RWPE1 (cell line): Measurements from ENCODE around the gene ZSWIM5.
"Not testable (repeated sequence)": the region's sequence is repeated elsewhere in the genome, so short reads cannot be mapped to it uniquely, and the experiment has no call there.

Experiments used
- CTCF ChIA-PET: fragments of 350-600 bp; sonication (Branson Sonifier 250); formaldehyde crosslinking; extraction: SDS; loops from one replicate; lab custom pipeline; 2021; lab: Yijun Ruan, JAX
- POLR2A ChIA-PET: fragments of 400-600 bp; formaldehyde crosslinking; extraction: SDS; loops from one replicate; lab custom pipeline; 2020; ENCODE audit warnings: antibody characterized with exemption; ENCODE audit not compliant: low non-redundant PET; lab: Yijun Ruan, JAX
- DNase-seq: peaks from one replicate; pipeline ENCODE4 v3.0.0; 2012; ENCODE audit warnings: low spot score
- H3K27ac ChIP-seq: fragments of 450-650 bp; 2 replicates; pipeline ENCODE4 v1.5.1; 2017
- TF ChIP-seq, protein P1 (sequence below): fragments of 450-650 bp; conservative IDR thresholded peaks from 2 replicates; pipeline ENCODE4 v1.5.1; 2017; ENCODE audit warnings: low read depth, mild to moderate bottlenecking

The ZSWIM5 gene

DNA sequence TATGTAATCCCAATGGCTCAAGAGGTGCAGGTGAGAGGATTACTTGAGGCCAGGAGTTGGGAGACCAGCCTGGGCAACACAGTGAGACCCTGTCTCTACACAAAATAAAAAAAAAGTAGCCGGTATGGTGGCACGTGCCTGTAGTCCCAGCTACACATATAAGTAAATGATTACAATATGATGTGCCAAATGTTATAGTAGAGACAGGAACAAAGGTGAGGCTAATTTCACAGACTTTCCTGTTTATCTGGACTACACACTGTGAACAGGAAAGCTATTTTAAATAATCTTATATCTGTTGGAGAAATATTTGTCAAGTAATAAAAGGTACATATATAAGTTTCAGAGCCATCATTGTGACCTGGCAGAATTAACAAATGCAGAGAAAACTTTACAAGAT, 116.7 kb downstream of the ZSWIM5 start:
- ChIA-PET POLR2A (no interaction called here), CTCF (interaction anchor here (0.6 kb wide), 1 partner anchor 1187 kb away, joined by 3 read pairs; no protein-coding TSS in a partner anchor)
- TF ChIP-seq, protein P1, sequence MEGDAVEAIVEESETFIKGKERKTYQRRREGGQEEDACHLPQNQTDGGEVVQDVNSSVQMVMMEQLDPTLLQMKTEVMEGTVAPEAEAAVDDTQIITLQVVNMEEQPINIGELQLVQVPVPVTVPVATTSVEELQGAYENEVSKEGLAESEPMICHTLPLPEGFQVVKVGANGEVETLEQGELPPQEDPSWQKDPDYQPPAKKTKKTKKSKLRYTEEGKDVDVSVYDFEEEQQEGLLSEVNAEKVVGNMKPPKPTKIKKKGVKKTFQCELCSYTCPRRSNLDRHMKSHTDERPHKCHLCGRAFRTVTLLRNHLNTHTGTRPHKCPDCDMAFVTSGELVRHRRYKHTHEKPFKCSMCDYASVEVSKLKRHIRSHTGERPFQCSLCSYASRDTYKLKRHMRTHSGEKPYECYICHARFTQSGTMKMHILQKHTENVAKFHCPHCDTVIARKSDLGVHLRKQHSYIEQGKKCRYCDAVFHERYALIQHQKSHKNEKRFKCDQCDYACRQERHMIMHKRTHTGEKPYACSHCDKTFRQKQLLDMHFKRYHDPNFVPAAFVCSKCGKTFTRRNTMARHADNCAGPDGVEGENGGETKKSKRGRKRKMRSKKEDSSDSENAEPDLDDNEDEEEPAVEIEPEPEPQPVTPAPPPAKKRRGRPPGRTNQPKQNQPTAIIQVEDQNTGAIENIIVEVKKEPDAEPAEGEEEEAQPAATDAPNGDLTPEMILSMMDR, result no peak
- no peak for DNase-seq
- no peak overlapping the region for H3K27ac ChIP-seq

DNA sequence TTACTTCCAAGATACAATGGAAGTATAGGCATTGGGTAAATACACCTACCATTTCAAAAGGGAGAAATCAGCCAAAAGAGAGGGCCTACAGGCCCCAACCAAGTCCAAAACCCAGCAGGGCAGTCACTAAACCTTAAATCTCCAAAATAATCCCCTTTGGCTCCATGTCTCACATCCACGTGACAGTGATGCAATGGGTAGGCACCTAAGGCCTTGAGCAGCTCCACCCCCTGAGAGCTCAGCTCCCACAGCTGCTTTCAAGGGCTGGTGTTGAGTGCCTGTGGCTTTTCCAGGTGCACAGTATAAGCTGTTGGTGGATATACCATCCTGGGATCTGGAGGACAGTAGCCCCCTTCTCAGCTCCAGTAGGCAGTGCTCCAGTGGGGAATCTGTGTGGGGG, 121.8 kb downstream of the ZSWIM5 start:
- TF ChIP-seq, protein P1, result no peak
- POLR2A ChIA-PET, result no interaction called here
- no peak overlapping the region for H3K27ac ChIP-seq
- no peak for DNase-seq
- CTCF ChIA-PET, result no interaction called here

DNA sequence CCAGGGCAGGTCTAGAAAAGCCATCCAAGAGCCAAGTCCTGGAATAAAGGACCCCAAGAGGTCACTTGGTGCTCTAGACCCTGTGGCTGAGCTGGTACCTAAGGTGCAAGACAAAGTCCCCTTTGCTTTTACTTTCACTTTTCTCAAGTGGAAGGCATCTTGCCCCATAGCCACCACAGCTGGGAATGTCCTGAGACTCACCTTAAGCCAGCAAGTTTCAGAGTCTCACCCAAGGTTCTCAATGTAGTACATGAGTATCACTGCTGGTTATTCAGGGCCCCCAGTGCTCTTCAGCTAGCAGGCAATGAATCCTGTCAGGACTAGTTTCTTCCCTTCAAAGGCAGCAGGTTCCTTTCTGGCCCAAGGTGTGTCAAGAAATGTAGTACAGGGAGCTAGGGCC, 126.9 kb downstream of the ZSWIM5 start:
- ChIA-PET POLR2A (no interaction called here), CTCF (interaction anchor here (0.6 kb wide), 1 partner anchor 9 kb away, joined by 3 read pairs; no protein-coding TSS in a partner anchor)
- no peak overlapping the region for H3K27ac ChIP-seq
- TF ChIP-seq, protein P1, result no peak
- no peak for DNase-seq

DNA sequence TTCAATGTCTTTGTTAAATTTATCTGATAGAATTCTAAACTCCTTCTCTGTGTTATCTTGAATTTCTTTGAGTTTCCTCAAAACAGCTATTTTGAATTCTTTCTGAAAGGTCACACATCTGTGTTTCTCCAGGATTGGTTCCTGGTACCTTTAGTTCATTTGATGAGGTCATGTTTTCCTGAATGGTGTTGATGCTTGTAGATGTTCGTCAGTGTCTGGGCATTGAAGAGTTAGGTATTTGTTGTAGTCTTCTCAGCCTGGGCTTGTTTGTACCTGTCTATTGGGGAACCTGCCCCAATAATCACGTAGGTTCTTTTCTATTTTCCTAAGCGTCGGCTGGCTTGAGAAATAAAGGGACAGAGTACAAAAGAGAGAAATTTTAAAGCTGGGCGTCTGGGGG, 129.4 kb downstream of the ZSWIM5 start:
- CTCF ChIA-PET, POLR2A ChIA-PET: not testable (repeated sequence)

DNA sequence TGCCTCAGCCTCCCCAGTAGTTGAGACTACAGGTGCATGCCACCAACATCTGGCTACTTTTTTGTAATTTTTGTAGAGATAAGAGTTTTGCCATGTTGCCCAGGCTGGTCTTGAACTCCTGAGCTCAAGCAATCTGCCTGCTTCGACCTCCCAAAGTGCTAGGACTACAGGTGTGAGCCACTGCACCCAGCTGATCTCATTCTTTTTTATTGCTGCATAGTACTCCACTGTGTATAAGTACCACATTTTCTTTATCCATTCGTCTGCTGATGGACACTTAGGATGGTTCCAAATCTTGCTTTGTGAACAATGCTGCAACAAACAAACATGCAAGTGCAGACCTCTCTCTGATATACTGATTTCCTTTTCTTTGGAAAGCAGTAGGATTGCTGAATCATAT, 134.8 kb downstream of the ZSWIM5 start:
- DNase-seq, result no peak
- TF ChIP-seq, protein P1, result no peak
- CTCF ChIA-PET, result interaction anchor here (0.6 kb wide), 1 partner anchor 818 kb away, joined by 3 read pairs; no protein-coding TSS in a partner anchor
- no peak overlapping the region for H3K27ac ChIP-seq
- POLR2A ChIA-PET, result no interaction called here

More for the DNA sequence above, 129.4 kb downstream of the ZSWIM5 start:
- DNase-seq, H3K27ac ChIP-seq: not testable (repeated sequence)

DNA sequence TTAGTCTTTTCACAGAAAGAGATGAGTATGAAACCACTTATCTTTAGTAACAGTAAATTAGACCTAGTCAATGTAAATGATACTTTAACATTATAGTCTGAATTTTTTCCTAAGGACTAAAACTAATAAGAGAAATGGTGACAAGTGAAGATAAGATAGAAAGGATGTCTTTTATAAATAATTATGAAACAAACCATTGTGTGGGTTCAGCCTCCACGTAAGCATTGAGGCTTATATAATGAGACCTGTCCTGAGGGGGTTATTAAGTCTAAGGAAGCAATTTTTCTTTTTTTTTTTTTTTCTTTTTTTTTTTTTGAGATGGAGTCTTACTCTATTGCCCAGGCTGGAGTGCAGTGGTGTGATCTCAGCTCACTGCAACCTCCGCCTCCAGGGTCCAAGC, 138.6 kb downstream of the ZSWIM5 start:
- TF ChIP-seq, protein P1, result no peak
- no peak for DNase-seq
- CTCF ChIA-PET, result no interaction called here
- POLR2A ChIA-PET, result no interaction called here
- no peak overlapping the region for H3K27ac ChIP-seq

DNA sequence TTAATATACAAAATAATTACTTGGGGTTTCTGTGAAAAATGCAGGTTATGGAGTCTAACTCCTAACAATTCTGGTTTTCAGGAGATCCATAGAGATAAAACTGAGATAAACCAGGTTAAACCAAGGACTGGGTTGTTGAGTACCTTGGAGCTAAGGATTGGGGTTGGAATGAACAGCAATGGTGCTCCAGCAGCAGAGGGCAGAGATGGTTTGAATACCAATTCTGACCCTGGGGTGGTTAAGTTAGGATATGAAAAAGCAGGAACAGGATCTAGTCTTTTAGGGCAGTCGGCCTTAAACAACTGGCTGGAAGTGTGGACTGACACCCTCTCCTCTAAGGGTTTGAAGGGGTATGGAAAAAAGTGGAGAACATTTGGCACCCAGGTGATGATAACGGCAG, 141.3 kb downstream of the ZSWIM5 start:
- ChIA-PET POLR2A (no interaction called here), CTCF (interaction anchor here (0.7 kb wide), 1 partner anchor 169 kb away, joined by 5 read pairs; no protein-coding TSS in a partner anchor)
- DNase-seq, result no peak
- TF ChIP-seq, protein P1, result no peak
- no peak overlapping the region for H3K27ac ChIP-seq

DNA sequence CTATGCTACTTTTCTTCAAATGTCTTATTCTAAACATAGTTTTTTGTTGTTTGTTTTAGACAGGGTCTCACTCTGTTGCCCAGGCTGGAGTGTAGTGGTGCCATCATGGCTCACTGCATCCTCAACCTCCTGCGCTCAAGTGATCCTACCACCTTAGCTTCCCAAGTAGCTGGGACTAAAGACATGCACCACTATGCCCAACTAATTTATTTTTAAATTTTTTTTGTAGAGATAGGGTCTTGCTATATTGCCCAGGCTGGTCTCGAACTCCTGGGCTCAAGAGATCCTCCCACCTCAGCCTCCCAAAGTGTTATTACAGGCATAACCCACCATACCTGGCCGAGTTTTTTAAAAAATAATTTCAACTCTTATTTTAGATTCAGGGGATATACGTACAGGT, 143.9 kb downstream of the ZSWIM5 start:
- CTCF ChIA-PET, DNase-seq, H3K27ac ChIP-seq, POLR2A ChIA-PET: not testable (repeated sequence)
